Body of pancreas (tissue), 4 donors: ENCODE data around the gene RGS14. TPM values are rescaled to one million over a fixed set of nuclear protein-coding genes. Genes with fewer than 3 reads are reported as not detected.

Source experiments
- ATAC-seq: fragments of 150-250 bp; one replicate; pipeline ENCODE4 v1.9.1; 2016
- DNase-seq, 4 donors: peaks; one replicate each; pipeline ENCODE4 v3.0.0-alpha.2; 2019
- H3K27ac ChIP-seq, 4 donors: fragments of 200-600 bp; sonication (generic); 1 replicate in 3 of 4; 2 replicates in 1 of 4; pipeline versions ENCODE4 v1.5.1 to v1.6.1; 2016 to 2019; ENCODE audit warnings: mild to moderate bottlenecking in 1 of 4, mixed read lengths in 1 of 4, moderate library complexity in 1 of 4
- H3K27me3 ChIP-seq, 2 donors: fragments of 200-600 bp; sonication (generic); one replicate each; pipeline ENCODE4 v1.6.0; 2016; ENCODE audit warnings: mild to moderate bottlenecking in 1 of 2
- H3K36me3 ChIP-seq, 2 donors: fragments of 200-600 bp; sonication (generic); replicated peaks in 1 of 2; 2 replicates each; pipeline ENCODE4 v1.5.1; 2016; ENCODE audit warnings: low read depth in 2 of 2; ENCODE audit not compliant: insufficient read depth in 1 of 2
- H3K4me1 ChIP-seq: fragments of 200-600 bp; sonication (generic); one replicate; pipeline ENCODE4 v1.6.0; 2016
- H3K4me3 ChIP-seq, 2 donors: fragments of 200-600 bp; sonication (generic); 1 replicate in 1 of 2; 2 replicates in 1 of 2; pipeline ENCODE4 v1.5.1; 2016 to 2019
- H3K9me3 ChIP-seq, 3 donors: fragments of 200-600 bp; sonication (generic); 1 replicate in 2 of 3; 2 replicates in 1 of 3; pipeline ENCODE4 v1.5.1; 2016
- POLR2A ChIP-seq, 3 donors: fragments of 450-650 bp; IDR thresholded peaks; one replicate each; pipeline ENCODE4 v1.6.1; 2016; ENCODE audit warnings: antibody characterized with exemption in 3 of 3, mild to moderate bottlenecking in 2 of 3
- WGBS, 2 donors: methylation state at CpG; one replicate each; pipeline ENCODE4 v1.1.5; 2017; 5-methylcytosine and 5-hydroxymethylcytosine counted together
- intact Hi-C: fragments of 100-400 bp; cut with DNase I; formaldehyde crosslinking; loops from one replicate; pipeline ENCODE4 v1.15.1; 2023
- total RNA-seq, 2 donors: library from RNA; depleted of rRNA; stranded (reverse); fragments of >200 nt; gene quantifications; one replicate each; pipeline ENCODE4 v1.1.0, GENCODE V29; 2016
- TF ChIP-seq, protein P1 (sequence below), 7 experiments: fragments of 450-650 bp in 4 of 7; fragments of 200-600 bp in 3 of 7; sonication (generic) in 3 of 7; IDR thresholded peaks; one replicate each; pipeline ENCODE4 v1.5.1; 2016 to 2019; ENCODE audit warnings: antibody characterized with exemption in 7 of 7

The RGS14 gene
- total RNA-seq, 2 donors from 2014 or later = 15.0 to 39.2 TPM

DNA sequence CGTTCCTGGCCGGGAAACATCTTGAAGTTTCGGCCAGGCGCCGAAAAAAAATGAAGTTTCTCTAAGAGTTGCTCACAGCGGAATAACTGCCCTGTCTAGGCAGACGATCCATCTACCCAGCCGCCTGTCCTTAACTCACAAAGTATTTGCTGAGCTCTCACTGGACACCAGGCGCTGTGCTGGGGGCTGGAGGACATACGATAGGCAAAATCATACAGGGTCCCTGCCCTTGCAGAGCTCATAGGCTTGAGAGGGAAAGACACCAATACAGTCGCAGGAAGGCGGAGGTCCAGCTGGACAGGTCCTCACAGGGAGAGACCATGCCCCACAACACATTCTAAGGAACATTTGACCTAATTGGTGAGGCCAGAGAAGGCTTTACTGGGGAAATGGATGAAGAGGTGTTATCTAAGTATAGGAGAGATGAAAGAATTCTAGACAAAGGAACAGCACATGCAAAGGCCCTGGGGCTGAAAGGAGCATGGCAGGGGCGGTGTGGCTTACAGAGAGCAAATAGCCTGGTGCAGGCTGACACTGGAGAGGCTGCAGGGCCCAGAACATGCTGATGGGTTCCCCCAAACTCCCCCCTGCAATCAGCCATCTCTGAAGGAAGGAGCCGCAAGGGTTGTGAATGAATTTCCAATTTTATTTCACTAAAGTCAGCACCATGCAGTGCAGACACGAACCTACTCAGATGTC lies 44.0 kb upstream of the RGS14 start:
- DNase-seq = peak in 1 of 4 donors; percentile 8
- WGBS, 2 donors = 92 to 94% methylated on average over 15 of the region's 15 CpGs

DNA sequence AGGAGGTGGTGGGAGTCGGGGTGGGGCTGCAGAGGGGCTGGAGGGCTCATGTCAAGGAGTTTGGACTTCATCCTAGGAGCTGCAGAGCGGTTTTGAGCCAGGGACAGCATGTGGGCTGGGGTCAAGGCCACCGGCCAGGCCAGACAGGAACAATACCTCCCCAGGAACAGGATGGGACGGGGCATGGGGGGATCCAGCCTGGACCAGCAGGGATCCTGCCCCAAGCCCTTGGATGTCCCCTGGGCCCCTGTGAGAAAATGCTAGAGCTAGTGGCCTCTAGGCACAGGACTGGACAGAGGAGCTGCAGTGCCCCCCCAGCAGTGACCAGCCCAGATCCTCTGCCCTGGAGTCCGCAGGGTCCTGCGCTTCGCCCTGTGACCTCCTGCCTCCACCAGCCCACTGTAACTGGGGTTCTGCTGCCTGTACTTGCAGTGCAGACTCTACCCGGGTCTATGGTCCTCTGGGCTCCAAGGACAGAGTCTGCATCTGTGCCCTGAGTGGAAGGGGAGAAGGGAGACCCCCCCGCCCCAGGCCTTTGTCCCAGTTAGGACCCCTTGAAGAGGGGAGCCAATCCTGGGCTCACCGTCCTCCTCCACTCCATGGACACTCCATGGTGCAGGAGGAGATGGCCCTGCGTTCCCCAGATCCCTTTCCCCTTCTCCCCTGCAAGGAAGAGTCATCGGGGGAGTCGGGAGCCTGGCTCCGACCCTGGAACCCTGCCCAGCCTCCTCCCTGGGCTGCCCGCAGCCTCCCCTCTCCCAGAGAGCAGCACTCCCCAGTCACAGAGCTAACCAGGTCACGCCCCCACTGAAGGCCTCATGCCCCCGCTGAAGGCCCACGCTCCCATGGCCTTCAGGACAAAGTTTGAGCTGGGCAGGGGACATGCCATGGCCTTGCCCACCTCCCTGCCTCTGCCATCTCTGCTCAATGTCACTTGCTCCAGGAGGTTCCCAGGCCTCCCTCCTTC lies 43.1 kb upstream of the RGS14 start:
- Histone ChIP-seq H3K27ac (no peak overlapping the region), H3K9me3 (no peaks in the 10 kb centered on the region), H3K36me3 (no peaks in the 10 kb centered on the region), H3K4me1 (peaks cover 47% of the 10 kb centered on the region), H3K4me3 (no peak overlapping the region), H3K27me3 (no peaks in the 10 kb centered on the region)
- DNase-seq (peak in 1 of 4 donors; percentile 11), ATAC-seq (no peak)
- WGBS, 2 donors = 88 to 91% methylated on average over 14 to 17 of the region's 18 CpGs
- no peak for TF ChIP-seq POLR2A (IDR thresholded peaks at IDR 0.05)
- TF ChIP-seq, protein P1, sequence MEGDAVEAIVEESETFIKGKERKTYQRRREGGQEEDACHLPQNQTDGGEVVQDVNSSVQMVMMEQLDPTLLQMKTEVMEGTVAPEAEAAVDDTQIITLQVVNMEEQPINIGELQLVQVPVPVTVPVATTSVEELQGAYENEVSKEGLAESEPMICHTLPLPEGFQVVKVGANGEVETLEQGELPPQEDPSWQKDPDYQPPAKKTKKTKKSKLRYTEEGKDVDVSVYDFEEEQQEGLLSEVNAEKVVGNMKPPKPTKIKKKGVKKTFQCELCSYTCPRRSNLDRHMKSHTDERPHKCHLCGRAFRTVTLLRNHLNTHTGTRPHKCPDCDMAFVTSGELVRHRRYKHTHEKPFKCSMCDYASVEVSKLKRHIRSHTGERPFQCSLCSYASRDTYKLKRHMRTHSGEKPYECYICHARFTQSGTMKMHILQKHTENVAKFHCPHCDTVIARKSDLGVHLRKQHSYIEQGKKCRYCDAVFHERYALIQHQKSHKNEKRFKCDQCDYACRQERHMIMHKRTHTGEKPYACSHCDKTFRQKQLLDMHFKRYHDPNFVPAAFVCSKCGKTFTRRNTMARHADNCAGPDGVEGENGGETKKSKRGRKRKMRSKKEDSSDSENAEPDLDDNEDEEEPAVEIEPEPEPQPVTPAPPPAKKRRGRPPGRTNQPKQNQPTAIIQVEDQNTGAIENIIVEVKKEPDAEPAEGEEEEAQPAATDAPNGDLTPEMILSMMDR (IDR thresholded peaks at IDR 0.05) = no peak
- intact Hi-C loops = loop anchor here (5.0 to 10.0 kb wide), 2 partner anchors 63 to 160 kb away; partner anchors contain the start of gene DBN1

More for the DNA sequence above, 44.0 kb upstream of the RGS14 start:
- TF ChIP-seq POLR2A (IDR thresholded peaks at IDR 0.05) = no peak
- TF ChIP-seq, protein P1 (IDR thresholded peaks at IDR 0.05) = no peak
- Histone ChIP-seq H3K27ac (no peak overlapping the region), H3K36me3 (no peaks in the 10 kb centered on the region), H3K4me3 (no peak overlapping the region), H3K27me3 (no peaks in the 10 kb centered on the region), H3K4me1 (peaks cover 56% of the 10 kb centered on the region), H3K9me3 (no peaks in the 10 kb centered on the region)
- ATAC-seq = no peak
- intact Hi-C loops = loop anchor here (5.0 to 10.0 kb wide), 2 partner anchors 64 to 161 kb away; partner anchors contain the start of gene DBN1

DNA sequence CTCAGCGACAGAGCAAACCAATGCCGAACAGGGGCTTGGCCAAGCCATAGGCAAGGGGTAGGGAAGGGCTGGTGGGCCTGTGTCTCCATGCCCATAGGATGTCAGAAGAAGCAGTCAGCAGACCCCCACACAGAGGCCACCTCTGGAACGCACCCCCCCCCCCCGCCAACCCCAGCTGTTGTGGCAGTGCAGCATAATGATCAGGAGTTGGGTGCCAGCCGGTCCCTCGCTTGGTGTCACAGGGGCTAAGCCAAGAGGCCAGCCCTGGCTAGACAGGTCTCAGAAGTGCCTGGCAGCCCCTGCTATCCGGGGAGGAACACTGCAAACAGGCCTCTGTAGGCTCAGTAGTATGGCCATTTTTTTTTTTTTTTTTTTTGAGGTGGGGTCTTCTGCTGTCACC lies 42.3 kb upstream of the RGS14 start:
- H3K27ac ChIP-seq = no peak overlapping the region
- peaks cover 40% of the 10 kb centered on the region for H3K4me1 ChIP-seq
- H3K9me3 ChIP-seq = no peaks in the 10 kb centered on the region
- DNase-seq = peak in 1 of 4 donors; percentile 11
- no peaks in the 10 kb centered on the region for H3K36me3 ChIP-seq
- TF ChIP-seq, protein P1 (IDR thresholded peaks at IDR 0.05) = no peak
- no peak for TF ChIP-seq POLR2A (IDR thresholded peaks at IDR 0.05)
- intact Hi-C loops = loop anchor here (10.0 kb wide), 1 partner anchor 159 kb away; the partner anchor contains the start of gene DBN1
- H3K4me3 ChIP-seq = no peak overlapping the region
- 88 to 93% methylated on average over 3 to 7 of the region's 7 CpGs for WGBS, 2 donors
- no peaks in the 10 kb centered on the region for H3K27me3 ChIP-seq
- no peak for ATAC-seq

DNA sequence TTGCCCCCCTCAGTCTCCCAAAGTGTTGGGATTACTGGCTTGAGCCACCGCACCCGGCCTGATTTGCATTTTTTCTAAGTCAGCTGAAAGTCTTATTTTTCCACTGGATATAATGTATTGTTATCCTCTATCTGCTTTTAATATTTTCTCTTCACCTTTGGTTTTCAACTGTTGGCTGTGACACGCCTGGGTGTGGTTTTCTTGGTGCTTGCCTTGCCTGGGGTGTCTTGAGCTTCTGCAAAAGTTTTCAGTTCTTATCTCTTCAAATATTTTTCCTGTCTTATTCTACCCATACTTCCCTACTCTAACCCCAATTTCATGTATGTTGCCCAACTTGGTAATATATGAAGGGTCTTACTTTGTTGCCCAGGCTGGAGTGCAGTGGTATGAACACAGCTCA lies 41.7 kb upstream of the RGS14 start:
- H3K9me3 ChIP-seq = no peaks in the 10 kb centered on the region
- no peak for ATAC-seq
- WGBS, 2 donors = 84 to 96% methylated on average over 3 of the region's 3 CpGs
- H3K4me3 ChIP-seq = no peak overlapping the region
- peaks cover 34% of the 10 kb centered on the region for H3K4me1 ChIP-seq
- no peak for DNase-seq
- H3K27me3 ChIP-seq = no peaks in the 10 kb centered on the region
- no peaks in the 10 kb centered on the region for H3K36me3 ChIP-seq
- intact Hi-C loops = loop anchor here (10.0 kb wide), 1 partner anchor 159 kb away; the partner anchor contains the start of gene DBN1
- TF ChIP-seq POLR2A (IDR thresholded peaks at IDR 0.05) = no peak
- TF ChIP-seq, protein P1 (IDR thresholded peaks at IDR 0.05) = no peak
- H3K27ac ChIP-seq = no peak overlapping the region
